ENCODE data around the gene GATA5.
A peak's percentile ranks its signal among the peaks of the same experiment; 100 is the strongest.
"Not testable (repeated sequence)": the region's sequence is repeated elsewhere in the genome, so short reads cannot be mapped to it uniquely, and the experiment has no call there.

Gene GATA5

DNA sequence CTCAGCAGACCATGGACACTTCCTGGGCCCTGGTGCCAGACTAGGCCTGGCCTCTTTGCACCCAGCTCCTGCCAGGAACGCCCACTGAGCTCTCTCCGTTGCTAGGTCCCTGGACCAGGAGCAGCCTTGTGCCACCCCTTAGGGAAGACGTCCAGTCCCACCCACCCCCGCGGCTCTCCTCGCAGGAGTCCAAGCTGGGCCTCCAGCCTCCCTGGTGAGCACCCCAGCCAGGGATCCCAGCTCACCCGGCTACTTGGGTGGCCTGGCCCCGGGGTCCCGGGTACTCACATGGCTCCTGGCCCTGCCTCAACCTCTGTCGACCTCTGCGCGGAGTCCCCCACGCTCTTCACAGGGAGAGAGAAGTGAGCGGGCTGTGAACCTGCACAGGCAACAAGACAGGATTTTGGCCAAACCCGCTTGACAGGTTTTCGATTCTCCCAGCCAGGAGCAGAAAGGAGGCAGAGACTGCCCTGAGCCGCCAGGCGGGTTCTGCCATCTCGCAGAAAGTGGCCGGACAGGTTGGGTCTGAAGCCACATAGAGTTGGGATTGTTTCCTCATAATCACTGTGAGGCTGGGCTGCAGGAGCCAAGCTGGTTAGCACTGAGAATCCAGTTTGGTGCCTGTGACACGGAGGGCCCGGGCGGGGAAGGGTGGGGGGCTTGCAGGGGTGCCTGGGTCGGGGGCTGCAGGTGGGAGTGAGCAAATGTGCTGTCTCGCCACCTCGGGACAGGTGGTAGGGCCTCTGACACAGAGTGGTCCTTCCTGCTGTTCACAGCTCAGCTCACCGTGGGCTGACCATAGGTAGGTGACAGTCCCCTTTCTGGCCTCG, 48.4 kb downstream of the GATA5 start, which contains the start of gene RBBP8NL (continued):
- TF ChIP-seq ZNF146 (tag by site-specific recombination; IDR thresholded peaks at IDR 0.05) (no peak), KLF7 (tag by site-specific recombination; IDR thresholded peaks at IDR 0.05; ENCODE audit: borderline replicate concordance) (no peak), ZNF654 (tag by site-specific recombination; IDR thresholded peaks at IDR 0.05; ENCODE audit: low read depth) (no peak)

DNA sequence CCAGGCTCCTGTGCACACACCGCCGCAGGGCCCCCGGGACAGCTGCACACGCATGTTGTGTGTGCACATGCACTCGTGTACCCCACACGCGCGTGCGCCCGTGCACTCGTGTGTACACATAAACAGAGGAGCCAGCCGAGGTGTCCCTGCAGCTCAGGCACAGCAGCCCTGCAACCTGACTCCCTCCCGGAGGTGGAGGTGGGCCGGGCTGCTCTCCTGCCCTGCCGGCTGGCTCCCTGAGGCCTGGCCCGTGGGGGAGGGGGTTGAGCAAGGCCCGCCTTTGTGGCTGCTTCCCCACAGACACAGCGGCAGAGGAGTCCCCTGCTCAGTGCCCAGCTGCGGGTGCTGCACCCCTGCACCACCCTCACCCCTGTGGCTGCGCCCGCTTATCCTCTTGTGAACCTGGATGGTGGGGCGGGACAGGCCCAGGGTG, 49.1 kb downstream of the GATA5 start:
- no peak overlapping the region for H3K4me3 ChIP-seq (ENCODE audit: low read depth, low read length)
- H3K4me1 ChIP-seq (ENCODE audit: control insufficient read depth, insufficient read depth, low read length), result no peaks in the 10 kb centered on the region
- TF ChIP-seq, protein P1, sequence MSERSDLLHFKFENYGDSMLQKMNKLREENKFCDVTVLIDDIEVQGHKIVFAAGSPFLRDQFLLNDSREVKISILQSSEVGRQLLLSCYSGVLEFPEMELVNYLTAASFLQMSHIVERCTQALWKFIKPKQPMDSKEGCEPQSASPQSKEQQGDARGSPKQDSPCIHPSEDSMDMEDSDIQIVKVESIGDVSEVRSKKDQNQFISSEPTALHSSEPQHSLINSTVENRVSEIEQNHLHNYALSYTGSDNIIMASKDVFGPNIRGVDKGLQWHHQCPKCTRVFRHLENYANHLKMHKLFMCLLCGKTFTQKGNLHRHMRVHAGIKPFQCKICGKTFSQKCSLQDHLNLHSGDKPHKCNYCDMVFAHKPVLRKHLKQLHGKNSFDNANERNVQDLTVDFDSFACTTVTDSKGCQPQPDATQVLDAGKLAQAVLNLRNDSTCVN (tag by site-specific recombination; optimal IDR thresholded peaks at IDR 0.05), result peak; percentile 17
- TF ChIP-seq ZFHX2 (tag by site-specific recombination; conservative IDR thresholded peaks at IDR 0.05) (peak; percentile 40), EGR2 (tag by site-specific recombination; IDR thresholded peaks at IDR 0.05; ENCODE audit: low read depth) (peak; percentile 49), TRIM28 (IDR thresholded peaks at IDR 0.05; ENCODE audit: borderline replicate concordance, low read length) (no peak), SP2 (tag by site-specific recombination; IDR thresholded peaks at IDR 0.05) (peak; percentile 47; the same call in 1 of the 2 replicates), GLIS1 (tag by site-specific recombination; IDR thresholded peaks at IDR 0.05) (peak; percentile 57)
- TF ChIP-seq, protein P2, sequence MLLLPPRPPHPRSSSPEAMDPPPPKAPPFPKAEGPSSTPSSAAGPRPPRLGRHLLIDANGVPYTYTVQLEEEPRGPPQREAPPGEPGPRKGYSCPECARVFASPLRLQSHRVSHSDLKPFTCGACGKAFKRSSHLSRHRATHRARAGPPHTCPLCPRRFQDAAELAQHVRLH (tag by site-specific recombination; IDR thresholded peaks at IDR 0.05), result no peak
- CTCF ChIA-PET, result interaction anchor here (0.7 kb wide), 1 partner anchor 68 kb away, joined by 3 read pairs; no protein-coding TSS in a partner anchor
- H3K36me3 ChIP-seq (ENCODE audit: control insufficient read depth in 2 of 2, insufficient read depth in 1 of 2, low read length in 2 of 2), result no peaks in the 10 kb centered on the region
- no peaks in the 10 kb centered on the region for H3K9me3 ChIP-seq (ENCODE audit: control insufficient read depth, insufficient read depth, low read depth, low read length)
- POLR2A ChIA-PET, result no interaction called here
- H3K27ac ChIP-seq (ENCODE audit: extremely low read depth, low read depth, low read length), result no peak overlapping the region

DNA sequence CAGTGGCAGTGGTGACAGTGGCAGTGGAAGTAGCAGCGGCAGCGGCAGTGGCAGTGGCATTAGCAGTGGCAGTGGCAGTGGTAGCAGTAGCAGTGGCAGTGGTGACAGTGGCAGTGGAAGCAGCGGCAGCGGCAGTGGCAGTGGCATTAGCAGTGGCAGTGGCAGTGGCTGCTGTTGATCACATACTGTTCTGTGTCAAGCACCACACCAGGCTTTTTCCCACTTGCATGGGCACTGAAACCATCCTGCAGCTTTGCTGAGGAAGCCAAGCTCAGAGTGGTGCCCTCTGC, 49.8 kb downstream of the GATA5 start:
- H3K27ac ChIP-seq (ENCODE audit: extremely low read depth, low read depth, low read length); H3K4me3 ChIP-seq (ENCODE audit: low read depth, low read length); H3K36me3 ChIP-seq (ENCODE audit: control insufficient read depth in 2 of 2, insufficient read depth in 1 of 2, low read length in 2 of 2); H3K9me3 ChIP-seq (ENCODE audit: control insufficient read depth, insufficient read depth, low read depth, low read length); POLR2A ChIA-PET; H3K4me1 ChIP-seq (ENCODE audit: control insufficient read depth, insufficient read depth, low read length): not testable (repeated sequence)
- CTCF ChIA-PET, result interaction anchor here (0.7 kb wide), 1 partner anchor 68 kb away, joined by 3 read pairs; no protein-coding TSS in a partner anchor
- TF ChIP-seq OSR2 (tag by site-specific recombination; IDR thresholded peaks at IDR 0.05), result 0 out of 2 replicates have a peak, but pooled peaks have one; percentile 55

DNA sequence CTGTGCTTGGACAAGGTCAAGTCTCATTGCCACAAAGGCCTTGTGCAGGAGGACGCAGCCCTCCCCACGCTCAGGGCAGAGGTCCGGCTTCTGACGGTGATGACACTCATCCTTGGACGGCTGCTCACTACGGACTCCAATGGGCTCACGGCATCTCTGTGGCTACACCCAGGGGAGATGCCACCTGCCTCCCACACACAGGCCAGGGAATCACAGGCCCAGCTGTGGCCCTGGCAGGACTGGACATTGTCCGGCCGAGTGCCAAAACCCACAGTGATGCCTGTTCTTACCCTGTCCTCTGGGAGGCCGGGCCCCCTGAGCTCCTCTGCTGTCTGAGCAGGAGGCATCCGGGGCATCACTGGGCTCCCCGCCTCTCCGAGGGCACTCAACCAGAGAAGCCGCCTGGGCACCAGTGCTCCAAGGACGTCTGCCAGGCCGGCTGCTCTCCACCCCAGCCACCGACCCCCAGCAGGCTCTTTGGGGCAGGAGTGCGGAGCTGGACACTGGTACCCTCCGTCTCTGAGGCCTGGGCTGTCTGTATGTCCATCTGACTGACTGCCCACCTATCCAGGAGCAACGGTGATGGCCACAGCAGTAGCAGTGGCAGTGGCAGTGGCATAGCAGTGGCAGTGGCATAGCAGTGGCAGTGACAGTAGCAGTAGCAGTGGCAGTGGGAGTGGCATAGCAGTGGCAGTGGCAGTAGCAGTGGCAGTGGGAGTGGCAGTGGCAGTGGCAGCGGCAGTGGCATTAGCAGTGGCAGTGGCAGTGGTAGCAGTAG, 50.3 kb downstream of the GATA5 start:
- H3K27ac ChIP-seq (ENCODE audit: extremely low read depth, low read depth, low read length), result no peak overlapping the region
- H3K9me3 ChIP-seq (ENCODE audit: control insufficient read depth, insufficient read depth, low read depth, low read length), result no peaks in the 10 kb centered on the region
- H3K4me3 ChIP-seq (ENCODE audit: low read depth, low read length), result no peak overlapping the region
- H3K4me1 ChIP-seq (ENCODE audit: control insufficient read depth, insufficient read depth, low read length), result no peaks in the 10 kb centered on the region
- H3K36me3 ChIP-seq (ENCODE audit: control insufficient read depth in 2 of 2, insufficient read depth in 1 of 2, low read length in 2 of 2), result no peaks in the 10 kb centered on the region
- CTCF ChIA-PET, result interaction anchor here (0.6 to 1.7 kb wide), 2 partner anchors 14 to 74 kb away, joined by 3 to 5 read pairs; no protein-coding TSS in a partner anchor
- no peak for TF ChIP-seq ZNF530 (tag by site-specific recombination; IDR thresholded peaks at IDR 0.05; ENCODE audit: low read depth)
- TF ChIP-seq OSR2 (tag by site-specific recombination; IDR thresholded peaks at IDR 0.05), result peak; percentile 66; the same call in 1 of the 2 replicates
- POLR2A ChIA-PET, result no interaction called here

Data from HEK293 (cell line).